HFFc6 (cell line): ENCODE results near the gene FAM83D. TPM values are rescaled to one million over a fixed set of nuclear protein-coding genes. Genes with fewer than 3 reads are reported as not detected.
A peak's percentile ranks its signal among the peaks of the same experiment; 100 is the strongest.

ENCODE experiments used
- DNase-seq: peaks from one replicate; pipeline ENCODE4 v3.0.0-alpha.2; 2018
- H3K27ac Mint-ChIP-seq: 2 replicates; pipeline ENCODE4 v1.8.0; 2020; ENCODE audit warnings: mild to moderate bottlenecking, mixed read lengths
- H3K27me3 Mint-ChIP-seq: 2 replicates; pipeline ENCODE4 v1.8.0; 2021; ENCODE audit warnings: mild to moderate bottlenecking, moderate library complexity, mixed read lengths; ENCODE audit not compliant: insufficient read depth
- H3K36me3 Mint-ChIP-seq: 2 replicates; pipeline ENCODE4 v1.8.0; 2021; ENCODE audit warnings: low read depth, mixed read lengths
- H3K4me1 Mint-ChIP-seq: 2 replicates; pipeline ENCODE4 v1.8.0; 2020; ENCODE audit warnings: low read depth, mixed read lengths
- H3K4me3 Mint-ChIP-seq: 2 replicates; pipeline ENCODE4 v1.8.0; 2020; ENCODE audit warnings: mild to moderate bottlenecking, moderate library complexity, mixed read lengths
- H3K9me3 Mint-ChIP-seq: 2 replicates; pipeline ENCODE4 v1.8.0; 2020; ENCODE audit warnings: mild to moderate bottlenecking, mixed read lengths
- total RNA-seq, 6 experiments: library from RNA; stranded (reverse); fragmentation: NEBNext Ultra II Directional; extraction: Animal tissue kit (Norgen Biotek cat#: 25700); gene quantifications; 2 replicates in 1 of 6; 3 replicates in 5 of 6; pipeline ENCODE4 v1.2.3, GENCODE V29; 2021
- TF ChIP-seq, protein P1 (sequence below): fragments of 200-600 bp; sonication (generic); IDR thresholded peaks from 2 replicates; pipeline ENCODE4 v1.5.0; 2021; ENCODE audit warnings: antibody characterized with exemption, mild to moderate bottlenecking

The FAM83D gene
- total RNA-seq, 6 experiments from 2014 or later: 14.2 to 31.5 (median 29.2) TPM

DNA sequence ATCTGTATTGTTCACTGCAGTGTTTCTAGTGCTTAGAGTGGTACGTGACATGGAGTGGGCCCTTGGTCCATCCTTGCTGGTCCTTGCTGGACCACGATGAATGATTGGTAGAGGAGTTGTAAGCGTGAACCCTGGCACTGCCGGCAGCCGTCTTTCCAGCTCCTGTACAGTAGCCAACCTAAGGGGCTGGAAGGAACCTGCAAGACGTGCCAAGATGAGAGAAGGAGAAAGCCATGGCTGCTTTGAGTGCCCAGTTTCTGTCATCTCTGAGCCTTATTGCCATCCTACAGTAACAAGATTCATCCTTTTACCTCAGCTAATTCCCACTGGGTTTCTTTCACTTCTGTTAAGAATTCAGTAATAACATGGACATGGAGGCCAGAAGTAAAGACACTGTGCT lies 41.9 kb downstream of the FAM83D start:
- TF ChIP-seq, protein P1, sequence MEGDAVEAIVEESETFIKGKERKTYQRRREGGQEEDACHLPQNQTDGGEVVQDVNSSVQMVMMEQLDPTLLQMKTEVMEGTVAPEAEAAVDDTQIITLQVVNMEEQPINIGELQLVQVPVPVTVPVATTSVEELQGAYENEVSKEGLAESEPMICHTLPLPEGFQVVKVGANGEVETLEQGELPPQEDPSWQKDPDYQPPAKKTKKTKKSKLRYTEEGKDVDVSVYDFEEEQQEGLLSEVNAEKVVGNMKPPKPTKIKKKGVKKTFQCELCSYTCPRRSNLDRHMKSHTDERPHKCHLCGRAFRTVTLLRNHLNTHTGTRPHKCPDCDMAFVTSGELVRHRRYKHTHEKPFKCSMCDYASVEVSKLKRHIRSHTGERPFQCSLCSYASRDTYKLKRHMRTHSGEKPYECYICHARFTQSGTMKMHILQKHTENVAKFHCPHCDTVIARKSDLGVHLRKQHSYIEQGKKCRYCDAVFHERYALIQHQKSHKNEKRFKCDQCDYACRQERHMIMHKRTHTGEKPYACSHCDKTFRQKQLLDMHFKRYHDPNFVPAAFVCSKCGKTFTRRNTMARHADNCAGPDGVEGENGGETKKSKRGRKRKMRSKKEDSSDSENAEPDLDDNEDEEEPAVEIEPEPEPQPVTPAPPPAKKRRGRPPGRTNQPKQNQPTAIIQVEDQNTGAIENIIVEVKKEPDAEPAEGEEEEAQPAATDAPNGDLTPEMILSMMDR: no peak
- Mint-ChIP-seq H3K36me3 (peaks cover 32% of the 10 kb centered on the region), H3K9me3 (no peaks in the 10 kb centered on the region), H3K27ac (no peak overlapping the region), H3K27me3 (no peaks in the 10 kb centered on the region), H3K4me3 (no peak overlapping the region), H3K4me1 (peaks cover 52% of the 10 kb centered on the region)
- DNase-seq: no peak

DNA sequence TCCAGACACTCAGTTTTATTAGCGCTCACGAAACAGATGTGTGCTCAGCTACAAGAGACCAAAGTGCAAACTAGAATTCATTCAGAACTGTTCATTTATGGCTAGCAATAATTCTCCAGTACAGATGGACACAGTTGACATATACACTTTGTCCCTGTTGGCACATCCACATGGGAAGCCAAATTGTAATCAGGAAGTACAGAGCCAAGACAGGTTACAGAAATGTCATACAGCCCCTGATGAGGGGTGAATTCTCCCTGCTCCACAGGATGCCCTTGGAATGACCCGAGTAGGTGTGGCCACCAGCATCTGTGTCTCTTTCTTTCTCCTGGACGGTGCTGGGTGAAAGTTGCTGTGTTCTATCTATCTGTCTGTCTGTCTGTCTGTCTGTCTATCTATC lies 43.5 kb downstream of the FAM83D start:
- peak overlapping the region; percentile 85 for H3K27ac Mint-ChIP-seq
- H3K4me3 Mint-ChIP-seq: peak overlapping the region; percentile 20; the same call in 1 of the 2 replicates
- no peak for DNase-seq

DNA sequence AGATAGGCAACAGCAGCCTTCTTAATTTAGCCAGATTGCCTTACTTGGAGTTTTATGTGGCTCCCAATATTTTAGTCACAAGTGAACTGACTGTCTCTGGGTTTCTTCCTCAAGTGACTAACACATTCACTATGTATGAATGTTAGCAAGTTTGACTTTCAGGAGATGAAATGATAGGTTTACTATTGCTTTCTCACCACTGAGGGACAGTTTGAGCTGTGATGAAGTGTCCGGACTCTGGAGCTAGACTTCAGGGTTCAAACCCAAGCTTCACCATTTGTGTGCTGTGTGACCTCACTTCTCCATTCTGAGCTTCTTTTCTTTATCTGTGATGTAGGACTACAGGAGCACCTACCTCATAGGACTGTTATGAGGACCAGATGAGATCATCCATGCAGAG lies 44.1 kb downstream of the FAM83D start:
- TF ChIP-seq, protein P1: no peak
- Mint-ChIP-seq H3K27ac (peak overlapping the region; percentile 85), H3K4me3 (peak overlapping the region; percentile 44), H3K27me3 (peaks cover 2% of the 10 kb centered on the region; the same call in 1 of the 2 replicates), H3K4me1 (peaks cover 40% of the 10 kb centered on the region), H3K36me3 (peaks cover 40% of the 10 kb centered on the region), H3K9me3 (no peaks in the 10 kb centered on the region)
- DNase-seq: peak; percentile 89

More for the DNA sequence above, 43.5 kb downstream of the FAM83D start:
- peaks cover 40% of the 10 kb centered on the region for H3K4me1 Mint-ChIP-seq
- peaks cover 2% of the 10 kb centered on the region; the same call in 1 of the 2 replicates for H3K27me3 Mint-ChIP-seq
- H3K9me3 Mint-ChIP-seq: no peaks in the 10 kb centered on the region
- H3K36me3 Mint-ChIP-seq: peaks cover 37% of the 10 kb centered on the region
- TF ChIP-seq, protein P1: no peak

DNA sequence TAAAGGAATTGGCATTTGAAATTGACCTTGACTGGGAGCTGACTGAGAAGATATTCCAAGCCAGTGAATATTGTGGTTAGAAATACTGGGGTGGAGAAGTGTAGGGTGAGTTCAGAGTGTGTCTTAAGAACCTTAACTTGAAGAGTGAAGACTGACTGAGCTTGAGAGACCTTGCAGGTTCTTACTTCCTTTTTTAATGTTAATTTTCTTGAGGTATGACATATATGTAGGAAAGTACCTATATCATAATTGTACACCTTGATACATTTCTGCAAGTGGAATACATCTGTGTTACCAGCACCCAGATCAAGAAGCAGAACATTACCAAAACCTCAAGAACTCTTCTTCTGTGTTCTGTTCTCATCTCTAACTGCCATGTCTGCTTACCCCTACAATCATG lies 46.9 kb downstream of the FAM83D start:
- TF ChIP-seq, protein P1: no peak
- DNase-seq: no peak
- Mint-ChIP-seq H3K4me1 (peaks cover 28% of the 10 kb centered on the region), H3K27ac (peak overlapping the region; percentile 78), H3K27me3 (peaks cover 2% of the 10 kb centered on the region; the same call in 1 of the 2 replicates), H3K9me3 (no peaks in the 10 kb centered on the region), H3K4me3 (peak overlapping the region; percentile 4; the same call in 1 of the 2 replicates), H3K36me3 (peaks cover 34% of the 10 kb centered on the region)

DNA sequence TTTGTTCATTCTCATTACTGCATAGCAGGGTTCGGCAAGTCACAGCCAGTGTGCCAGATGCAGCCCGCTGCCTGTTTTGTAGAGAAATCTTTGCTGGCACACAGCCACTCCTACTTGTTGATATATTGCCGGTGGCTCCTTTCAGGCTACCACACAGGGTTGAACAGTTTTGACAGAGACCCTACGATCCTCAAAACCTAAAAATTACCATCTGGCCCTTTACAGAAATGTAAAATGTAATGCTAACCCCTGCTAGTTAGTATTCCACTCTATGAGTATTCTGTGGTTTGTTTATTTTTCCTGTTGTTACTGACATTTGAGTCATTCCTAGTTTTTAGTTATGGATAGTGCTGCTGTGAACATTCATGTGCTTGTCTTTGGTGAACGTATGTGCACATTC lies 47.4 kb downstream of the FAM83D start:
- peaks cover 2% of the 10 kb centered on the region; the same call in 1 of the 2 replicates for H3K27me3 Mint-ChIP-seq
- peaks cover 34% of the 10 kb centered on the region for H3K36me3 Mint-ChIP-seq
- peak overlapping the region; percentile 78 for H3K27ac Mint-ChIP-seq
- DNase-seq: peak; percentile 65
- peak overlapping the region; percentile 43 for H3K4me3 Mint-ChIP-seq
- TF ChIP-seq, protein P1: no peak
- H3K4me1 Mint-ChIP-seq: peaks cover 27% of the 10 kb centered on the region
- H3K9me3 Mint-ChIP-seq: no peaks in the 10 kb centered on the region
